CD4-positive, alpha-beta memory T cell (primary cell): ENCODE measurements around the gene MYO1F. TPM values are rescaled to one million over a fixed set of nuclear protein-coding genes. Genes with fewer than 3 reads are reported as not detected.
A peak's percentile ranks its signal among the peaks of the same experiment; 100 is the strongest.

Source experiments
- CTCF ChIA-PET: fragments of 350-600 bp; sonication (Branson Sonifier 250); formaldehyde crosslinking; loops from one replicate; lab custom pipeline; 2021; ENCODE audit warnings: inconsistent platforms; ENCODE audit not compliant: partially characterized antibody; lab: Charles Lee
- POLR2A ChIA-PET: fragments of 350-600 bp; sonication (Branson Sonifier 250); formaldehyde crosslinking; loops from one replicate; lab custom pipeline; 2021; ENCODE audit not compliant: partially characterized antibody; lab: Charles Lee
- DNase-seq, 5 donors: peaks; one replicate each; pipeline versions ENCODE4 v3.0.0 to v3.0.0-alpha.2; 2020 to 2022; ENCODE audit warnings: mixed read lengths in 1 of 5
- H3K27ac ChIP-seq: one replicate; pipeline ENCODE4 v1.7.0; 2013; ENCODE audit warnings: low read depth, low read length
- H3K27me3 ChIP-seq: 2 replicates; pipeline ENCODE4 v1.7.0; 2013; ENCODE audit warnings: mild to moderate bottlenecking, low read length, moderate library complexity; ENCODE audit not compliant: insufficient read depth
- H3K36me3 ChIP-seq: 2 replicates; pipeline ENCODE4 v1.7.0; 2013; ENCODE audit warnings: mild to moderate bottlenecking, low read length, moderate library complexity; ENCODE audit not compliant: insufficient read depth
- H3K4me1 ChIP-seq: 2 replicates; pipeline ENCODE4 v1.7.0; 2013; ENCODE audit warnings: mild to moderate bottlenecking, low read length, moderate library complexity; ENCODE audit not compliant: insufficient read depth
- H3K4me3 ChIP-seq, 2 donors: one replicate each; pipeline ENCODE4 v1.7.0; 2013; ENCODE audit warnings: low read length in 2 of 2, mild to moderate bottlenecking in 1 of 2
- H3K9me3 ChIP-seq, 2 donors: one replicate each; pipeline ENCODE4 v1.7.0; 2013; ENCODE audit warnings: low read length in 2 of 2, control low read depth in 1 of 2; ENCODE audit not compliant: control insufficient read depth in 1 of 2
- H3K27ac Mint-ChIP-seq, 7 donors: one replicate each; pipeline ENCODE4 v1.8.0; 2020 to 2021; ENCODE audit warnings: mixed read lengths in 7 of 7, mild to moderate bottlenecking in 6 of 7, inconsistent platforms in 3 of 7, moderate library complexity in 3 of 7
- H3K27me3 Mint-ChIP-seq, 2 donors: one replicate each; pipeline ENCODE4 v1.8.0; 2020 to 2021; ENCODE audit warnings: mixed read lengths in 2 of 2
- H3K36me3 Mint-ChIP-seq, 2 donors: one replicate each; pipeline ENCODE4 v1.8.0; 2020 to 2021; ENCODE audit warnings: mixed read lengths in 2 of 2, inconsistent platforms in 1 of 2, mild to moderate bottlenecking in 1 of 2
- H3K4me1 Mint-ChIP-seq, 4 donors: one replicate each; pipeline ENCODE4 v1.8.0; 2020 to 2021; ENCODE audit warnings: mixed read lengths in 4 of 4, mild to moderate bottlenecking in 1 of 4
- H3K4me3 Mint-ChIP-seq, 8 donors: one replicate each; pipeline ENCODE4 v1.8.0; 2020 to 2021; ENCODE audit warnings: mixed read lengths in 8 of 8, mild to moderate bottlenecking in 7 of 8, moderate library complexity in 6 of 8, inconsistent platforms in 3 of 8
- H3K9me3 Mint-ChIP-seq, 8 donors: one replicate each; pipeline ENCODE4 v1.8.0; 2020 to 2021; ENCODE audit warnings: mixed read lengths in 8 of 8, mild to moderate bottlenecking in 5 of 8, inconsistent platforms in 3 of 8, moderate library complexity in 1 of 8
- intact Hi-C: fragments of 100-400 bp; cut with micrococcal nuclease; formaldehyde crosslinking; loops from one replicate; pipeline ENCODE4 v1.15.1; 2023
- polyA plus RNA-seq, 2 donors: library from polyadenylated mRNA; unstranded; fragments of 300-500 nt; fragmentation: Illumina TruSeq; gene quantifications; one replicate each; pipeline ENCODE4 v1.2.3, GENCODE V29; 2021
- total RNA-seq, 2 experiments: library from RNA; stranded (reverse); gene quantifications; one replicate each; pipeline ENCODE4 v1.2.3, GENCODE V29; 2021

Gene MYO1F
- total and polyA plus RNA-seq, 4 experiments from 2014 or later = 35.9 to 359 (median 220) TPM

GRCh38 chr19:8505680-8506401, 71.4 kb downstream of the MYO1F start:
- intact Hi-C loops = loop anchor here (1.0 to 5.0 kb wide), 4 partner anchors 11 to 154 kb away; partner anchors contain the start of gene MARCHF2
- Histone ChIP-seq H3K4me3 (peak overlapping the region; percentile 52 to 57), H3K36me3 (no peaks in the 10 kb centered on the region), H3K27me3 (no peaks in the 10 kb centered on the region), H3K27ac (peak overlapping the region; percentile 22), H3K9me3 (no peaks in the 10 kb centered on the region), H3K4me1 (peaks cover 13% of the 10 kb centered on the region)
- ChIA-PET CTCF (interaction anchor here (0.6 to 5.6 kb wide), 26 partner anchors 9 to 579 kb away, joined by 3 to 80 read pairs (median 5); partner anchors contain the start of genes MARCHF2, MYO1F and ZNF414), POLR2A (interaction anchor here (0.6 to 4.1 kb wide), 16 partner anchors 8 to 116 kb away, joined by 3 to 44 read pairs (median 5); partner anchors contain the start of genes MYO1F, RAB11B and ZNF414)
- H3K9me3 Mint-ChIP-seq = no peaks in the 10 kb centered on the region
- peak overlapping the region; percentile 74 to 94 (median 87) for H3K27ac Mint-ChIP-seq
- peaks cover 4 to 33% (median 9%) of the 10 kb centered on the region in 4 donors for H3K4me1 Mint-ChIP-seq
- peaks cover 0 to 11% of the 10 kb centered on the region in 2 donors for H3K36me3 Mint-ChIP-seq
- peak; percentile 44 to 71 (median 60) for DNase-seq
- no peaks in the 10 kb centered on the region for H3K27me3 Mint-ChIP-seq
- H3K4me3 Mint-ChIP-seq = peak overlapping the region; percentile 88 to 95 (median 91)

DNA sequence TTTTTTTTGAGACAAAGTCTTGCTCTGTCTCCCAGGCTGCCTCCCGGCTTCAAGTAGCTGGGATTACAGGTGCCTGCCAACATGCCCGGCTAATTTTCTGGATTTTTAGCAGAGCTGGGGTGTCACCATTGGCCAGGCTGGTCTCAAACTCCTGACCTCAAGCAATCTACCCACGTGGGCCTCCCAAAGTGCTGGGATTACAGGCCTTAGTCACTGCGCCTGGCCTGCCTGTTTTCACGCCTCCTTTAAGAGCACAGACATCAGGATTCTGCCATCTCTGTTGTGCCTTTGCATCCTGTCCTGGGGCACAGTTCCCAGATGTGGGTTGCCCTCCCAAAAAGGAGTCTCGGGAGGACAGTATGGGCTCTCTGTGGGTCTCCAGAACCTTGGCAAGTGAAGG, 72.3 kb downstream of the MYO1F start:
- Mint-ChIP-seq H3K27me3 (no peaks in the 10 kb centered on the region), H3K27ac (peak overlapping the region in 3 of 7 donors; percentile 51 to 56 (median 53)), H3K4me3 (peak overlapping the region in 6 of 8 donors; percentile 21 to 92 (median 61)), H3K4me1 (peaks cover 4 to 33% (median 11%) of the 10 kb centered on the region in 4 donors), H3K9me3 (no peaks in the 10 kb centered on the region), H3K36me3 (peaks cover 0 to 11% of the 10 kb centered on the region in 2 donors)
- POLR2A ChIA-PET = interaction anchor here (0.7 to 4.1 kb wide), 10 partner anchors 9 to 115 kb away, joined by 3 to 44 read pairs (median 12); partner anchors contain the start of genes MYO1F, RAB11B and ZNF414
- CTCF ChIA-PET = interaction anchor here (0.7 to 5.6 kb wide), 19 partner anchors 9 to 578 kb away, joined by 3 to 80 read pairs (median 5); partner anchors contain the start of genes MARCHF2, MYO1F and ZNF414
- Histone ChIP-seq H3K36me3 (no peaks in the 10 kb centered on the region), H3K4me1 (peaks cover 13% of the 10 kb centered on the region), H3K27me3 (no peaks in the 10 kb centered on the region), H3K9me3 (no peaks in the 10 kb centered on the region), H3K27ac (no peak overlapping the region), H3K4me3 (no peak overlapping the region)
- intact Hi-C loops = loop anchor here (5.0 kb wide), 1 partner anchor 153 kb away; no protein-coding TSS in a partner anchor
- DNase-seq = no peak

- ChIA-PET CTCF (interaction anchor here (0.7 to 5.6 kb wide), 7 partner anchors 11 to 92 kb away, joined by 3 to 80 read pairs (median 12); partner anchors contain the start of genes MARCHF2, MYO1F and ZNF414), POLR2A (interaction anchor here (4.1 kb wide), 1 partner anchor 10 kb away, joined by 44 read pairs; the partner anchor contains the start of gene ZNF414)
- Mint-ChIP-seq H3K36me3 (peaks cover 0 to 8% of the 10 kb centered on the region in 2 donors), H3K4me3 (peak overlapping the region in 2 of 8 donors; percentile 51 to 55), H3K9me3 (no peaks in the 10 kb centered on the region), H3K4me1 (peaks cover 4 to 33% (median 11%) of the 10 kb centered on the region in 4 donors), H3K27me3 (no peaks in the 10 kb centered on the region), H3K27ac (peak overlapping the region in 3 of 7 donors; percentile 8 to 68 (median 61))
- DNase-seq = no peak
- no peak overlapping the region for H3K4me3 ChIP-seq
- no peaks in the 10 kb centered on the region for H3K27me3 ChIP-seq
- no peak overlapping the region for H3K27ac ChIP-seq
- H3K36me3 ChIP-seq = no peaks in the 10 kb centered on the region
- H3K4me1 ChIP-seq = peaks cover 13% of the 10 kb centered on the region
- no peaks in the 10 kb centered on the region for H3K9me3 ChIP-seq
- intact Hi-C loops = no loop called here
Observed at GRCh38 chr19:8504171-8504570, 73.1 kb downstream of the MYO1F start.

DNA sequence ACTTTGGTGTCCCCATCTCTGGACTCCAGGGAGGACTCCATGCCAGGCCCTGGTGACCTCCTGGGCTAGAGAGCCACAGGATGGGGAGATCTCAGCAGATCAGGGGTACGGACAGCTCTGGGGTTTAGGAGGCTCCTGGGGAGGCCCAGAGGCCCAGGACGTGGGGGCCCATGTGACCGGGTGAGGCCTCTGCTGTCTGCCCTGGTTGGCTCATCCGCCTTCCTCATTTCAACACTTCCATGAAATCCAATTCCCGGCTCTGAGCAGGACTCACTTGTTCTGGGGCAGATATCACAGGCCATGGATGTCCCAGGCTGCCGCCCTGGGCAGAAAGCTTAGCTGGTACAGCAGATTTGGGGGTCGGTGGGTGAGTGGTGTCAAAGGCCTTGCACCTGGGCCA, 73.7 kb downstream of the MYO1F start:
- no peaks in the 10 kb centered on the region for H3K36me3 ChIP-seq
- intact Hi-C loops = no loop called here
- Mint-ChIP-seq H3K4me3 (peak overlapping the region in 1 of 8 donors; percentile 43), H3K4me1 (peaks cover 4 to 33% (median 11%) of the 10 kb centered on the region in 4 donors), H3K27ac (no peak overlapping the region), H3K36me3 (peaks cover 0 to 8% of the 10 kb centered on the region in 2 donors), H3K27me3 (no peaks in the 10 kb centered on the region), H3K9me3 (no peaks in the 10 kb centered on the region)
- POLR2A ChIA-PET = interaction anchor here (4.1 kb wide), 1 partner anchor 11 kb away, joined by 44 read pairs; the partner anchor contains the start of gene ZNF414
- no peak overlapping the region for H3K27ac ChIP-seq
- no peak for DNase-seq
- no peaks in the 10 kb centered on the region for H3K27me3 ChIP-seq
- no peaks in the 10 kb centered on the region for H3K9me3 ChIP-seq
- no peak overlapping the region for H3K4me3 ChIP-seq
- CTCF ChIA-PET = interaction anchor here (0.9 to 5.6 kb wide), 3 partner anchors 16 to 75 kb away, joined by 3 to 80 read pairs (median 4); partner anchors contain the start of gene MYO1F
- H3K4me1 ChIP-seq = peaks cover 13% of the 10 kb centered on the region

DNA sequence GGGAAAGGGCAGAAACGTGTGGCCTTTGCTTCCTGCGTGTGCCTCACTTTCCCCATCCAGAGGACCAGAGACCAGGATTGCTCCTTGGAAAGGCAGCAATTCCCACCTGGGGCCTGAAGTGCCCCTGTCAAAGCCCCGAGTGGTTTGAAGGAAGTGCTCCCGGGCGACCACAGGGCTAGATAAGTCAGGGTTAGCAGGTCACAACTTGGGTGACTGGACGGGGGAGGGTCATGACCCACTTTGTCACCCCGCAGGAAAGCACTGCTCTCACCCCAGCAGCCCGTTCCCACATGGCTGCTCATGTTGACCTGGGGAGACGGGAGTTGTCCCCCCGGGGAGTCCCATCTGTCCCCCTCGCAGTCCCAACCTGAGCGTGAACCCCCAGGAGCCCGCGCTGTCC, 75.3 kb downstream of the MYO1F start:
- Histone ChIP-seq H3K4me3 (no peak overlapping the region), H3K4me1 (peaks cover 13% of the 10 kb centered on the region), H3K9me3 (no peaks in the 10 kb centered on the region), H3K36me3 (no peaks in the 10 kb centered on the region), H3K27ac (no peak overlapping the region), H3K27me3 (no peaks in the 10 kb centered on the region)
- H3K27me3 Mint-ChIP-seq = no peaks in the 10 kb centered on the region
- H3K4me3 Mint-ChIP-seq = no peak overlapping the region
- H3K27ac Mint-ChIP-seq = no peak overlapping the region
- H3K4me1 Mint-ChIP-seq = peaks cover 4 to 33% (median 11%) of the 10 kb centered on the region in 4 donors
- ChIA-PET CTCF (no interaction called here), POLR2A (no interaction called here)
- H3K9me3 Mint-ChIP-seq = no peaks in the 10 kb centered on the region
- DNase-seq = no peak
- intact Hi-C loops = no loop called here
- peaks cover 0 to 5% of the 10 kb centered on the region in 2 donors for H3K36me3 Mint-ChIP-seq

DNA sequence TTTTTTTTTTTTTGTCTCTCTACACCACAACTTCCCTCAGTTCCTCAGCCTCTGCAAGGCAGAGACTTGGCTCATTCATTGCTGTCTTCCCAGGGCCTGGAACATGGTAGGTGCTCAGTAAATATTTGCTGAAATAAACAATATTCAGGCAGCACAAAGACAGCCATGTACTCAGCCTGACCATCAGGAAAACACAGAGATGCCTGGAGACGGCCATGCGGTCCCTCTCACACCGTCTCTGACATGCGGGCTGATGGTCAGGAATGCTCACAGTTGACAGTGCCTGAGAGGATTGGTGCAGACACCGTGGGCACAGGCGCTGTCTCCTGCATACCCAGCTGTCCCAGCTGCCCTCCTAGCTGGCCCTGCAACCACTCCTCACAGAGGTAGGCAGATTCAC, 75.7 kb downstream of the MYO1F start:
- DNase-seq = peak in 1 of 5 donors; percentile 16
- Histone ChIP-seq H3K9me3 (no peaks in the 10 kb centered on the region), H3K36me3 (no peaks in the 10 kb centered on the region), H3K27me3 (no peaks in the 10 kb centered on the region), H3K4me3 (no peak overlapping the region), H3K27ac (no peak overlapping the region), H3K4me1 (peaks cover 12% of the 10 kb centered on the region)
- H3K36me3 Mint-ChIP-seq = peaks cover 0 to 5% of the 10 kb centered on the region in 2 donors
- H3K27ac Mint-ChIP-seq = peak overlapping the region in 1 of 7 donors; percentile 47
- H3K4me3 Mint-ChIP-seq = no peak overlapping the region
- H3K27me3 Mint-ChIP-seq = no peaks in the 10 kb centered on the region
- no peaks in the 10 kb centered on the region for H3K9me3 Mint-ChIP-seq
- intact Hi-C loops = no loop called here
- ChIA-PET POLR2A (interaction anchor here (0.6 kb wide), 1 partner anchor 21 kb away, joined by 3 read pairs; no protein-coding TSS in a partner anchor), CTCF (no interaction called here)
- H3K4me1 Mint-ChIP-seq = peaks cover 4 to 30% (median 10%) of the 10 kb centered on the region in 4 donors
